GM12872 (cell line): ENCODE results near the gene PLCL2.

Experiments
- CTCF ChIP-seq: IDR thresholded peaks from 3 replicates; pipeline ENCODE4 v1.5.1; 2011; ENCODE audit warnings: low read depth, mild to moderate bottlenecking, low read length, moderate library complexity; ENCODE audit not compliant: insufficient read depth

The PLCL2 gene

GRCh38 chr3:16960125-16960524 lies 75.4 kb downstream of the PLCL2 start:
- no peak for TF ChIP-seq CTCF

GRCh38 chr3:16961621-16962205 lies 77.0 kb downstream of the PLCL2 start:
- no peak for TF ChIP-seq CTCF

GRCh38 chr3:16975083-16975482 lies 90.3 kb downstream of the PLCL2 start:
- no peak for TF ChIP-seq CTCF

GRCh38 chr3:16978234-16978920 lies 93.6 kb downstream of the PLCL2 start:
- TF ChIP-seq CTCF, result no peak

- TF ChIP-seq CTCF, result no peak
Measured at GRCh38 chr3:16978921-16979271, 94.1 kb downstream of the PLCL2 start.

GRCh38 chr3:16982460-16982859 lies 97.7 kb downstream of the PLCL2 start:
- TF ChIP-seq CTCF, result no peak

- no peak for TF ChIP-seq CTCF
Measured at GRCh38 chr3:16985608-16986007, 100.9 kb downstream of the PLCL2 start.
